HepG2 (cell line): ENCODE results near the gene KRT84. TPM values are rescaled to one million over a fixed set of nuclear protein-coding genes. Genes with fewer than 3 reads are reported as not detected.

Source experiments
- ATAC-seq: fragments of 200-7000 bp; cut with Tn5 transposase; 3 replicates; pipeline ENCODE4 v1.9.1; 2020; ENCODE audit warnings: mild to moderate bottlenecking, moderate library complexity
- BruUV-seq: library from RNA; stranded (reverse); fragments of 400-500 nt; replicated peaks from 2 replicates; lab custom pipeline; 2021; lab: Mats Ljungman, UMichigan
- CTCF ChIA-PET: fragments of 300-600 bp; formaldehyde crosslinking; extraction: SDS; loops from one replicate; lab custom pipeline; 2021; ENCODE audit warnings: low total read pairs, inconsistent platforms, low intra/inter-chr PET ratio; lab: Yijun Ruan, JAX
- POLR2A ChIA-PET: fragments of 350-600 bp; sonication (Branson Sonifier 250); formaldehyde crosslinking; loops from one replicate; lab custom pipeline; 2020; ENCODE audit warnings: antibody characterized with exemption, inconsistent platforms; lab: Yijun Ruan, JAX
- DNase-seq: peaks from one replicate; pipeline ENCODE4 v3.0.0-alpha.2; 2015; ENCODE audit warnings: low spot score
- FAIRE-seq: peaks from 3 replicates; lab custom pipeline; 2011; peaks lifted over from hg19 to GRCh38; lab: Jason Lieb, UNC
- H2AFZ ChIP-seq: one replicate; pipeline ENCODE4 v1.6.1; 2011; ENCODE audit warnings: low read length, inconsistent platforms
- H3K27ac ChIP-seq: fragments of 300-600 bp; 3 replicates; pipeline ENCODE4 v1.8.0; 2011; ENCODE audit warnings: mixed run types, mild to moderate bottlenecking, mixed read lengths, low read length, inconsistent platforms; ENCODE audit not compliant: insufficient read depth; ENCODE audit errors: extremely low read length
- H3K27me3 ChIP-seq, 2 experiments: fragments of 200-600 bp in 1 of 2; 2 replicates in 1 of 2; 3 replicates in 1 of 2; pipeline versions ENCODE4 v1.6.0 to v1.8.0; 2011; ENCODE audit warnings: low read length in 2 of 2, mild to moderate bottlenecking in 2 of 2, moderate library complexity in 2 of 2, inconsistent platforms in 1 of 2; ENCODE audit not compliant: insufficient read depth in 2 of 2, control insufficient read depth in 1 of 2
- H3K36me3 ChIP-seq, 2 experiments: fragments of 200-600 bp in 1 of 2; replicated peaks in 1 of 2; 2 replicates in 1 of 2; 3 replicates in 1 of 2; pipeline versions ENCODE4 v1.5.1 to v1.8.0; 2011; ENCODE audit warnings: low read length in 2 of 2, inconsistent platforms in 1 of 2; ENCODE audit not compliant: insufficient read depth in 2 of 2, control insufficient read depth in 1 of 2
- H3K4me1 ChIP-seq: 2 replicates; pipeline ENCODE4 v1.5.1; 2012; ENCODE audit warnings: low read length, inconsistent platforms; ENCODE audit not compliant: insufficient read depth
- H3K4me2 ChIP-seq: 2 replicates; pipeline ENCODE4 v1.6.0; 2011; ENCODE audit warnings: low read depth, low read length, inconsistent platforms
- H3K4me3 ChIP-seq, 3 experiments: fragments of 200-600 bp in 1 of 3; sonication (generic), shearing (Covaris generic) in 1 of 3; replicated peaks in 1 of 3; 2 replicates each; pipeline ENCODE4 v1.5.1; 2011 to 2016; ENCODE audit warnings: low read length in 3 of 3, inconsistent platforms in 2 of 3, low read depth in 2 of 3, mild to moderate bottlenecking in 2 of 3, control low read depth in 1 of 3, mixed read lengths in 1 of 3; ENCODE audit not compliant: insufficient read depth in 1 of 3
- H3K79me2 ChIP-seq: one replicate; pipeline ENCODE4 v1.6.1; 2011; ENCODE audit warnings: low read length, inconsistent platforms; ENCODE audit not compliant: insufficient read depth
- H3K9ac ChIP-seq: 2 replicates; pipeline ENCODE4 v1.6.0; 2011; ENCODE audit warnings: mild to moderate bottlenecking, low read depth, low read length, inconsistent platforms; ENCODE audit not compliant: insufficient read depth
- H3K9me3 ChIP-seq: 2 replicates; pipeline ENCODE4 v1.5.1; 2012; ENCODE audit warnings: mild to moderate bottlenecking, low read length
- H4K20me1 ChIP-seq: 2 replicates; pipeline ENCODE4 v1.6.0; 2011; ENCODE audit warnings: inconsistent platforms, mild to moderate bottlenecking, low read length, moderate library complexity; ENCODE audit not compliant: insufficient read depth
- CREM ChIP-seq, 2 experiments: sonication (generic) in 1 of 2; formaldehyde crosslinking in 1 of 2; IDR thresholded peaks; 2 replicates each; pipeline versions ENCODE4 v1.4.0 to v1.6.1; 2016 to 2020; ENCODE audit warnings: antibody characterized with exemption in 1 of 2, mild to moderate bottlenecking in 1 of 2, missing genetic modification reagents in 1 of 2
- GATAD1 ChIP-seq: IDR thresholded peaks from 2 replicates; pipeline ENCODE4 v1.6.1; 2016; ENCODE audit warnings: missing genetic modification reagents, missing compliant biosample characterization
- GPN1 ChIP-seq: sonication (generic); formaldehyde crosslinking; IDR thresholded peaks from 2 replicates; pipeline ENCODE4 v1.5.1; 2020; ENCODE audit warnings: missing genetic modification reagents, borderline replicate concordance
- HCFC1 ChIP-seq: fragments of 150-350 bp; IDR thresholded peaks from 2 replicates; pipeline ENCODE4 v1.6.1; 2014; ENCODE audit warnings: low read depth, low read length
- MTA3 ChIP-seq: sonication (generic); formaldehyde crosslinking; IDR thresholded peaks from 2 replicates; pipeline ENCODE4 v1.4.0; 2020; ENCODE audit warnings: missing genetic modification reagents
- RAD51 ChIP-seq: fragments of 450-650 bp; IDR thresholded peaks from 2 replicates; pipeline ENCODE4 v1.6.1; 2016; ENCODE audit warnings: borderline replicate concordance
- U2AF2 ChIP-seq: fragments of 200-400 bp; formaldehyde crosslinking; IDR thresholded peaks from 2 replicates; pipeline ENCODE4 v1.6.1; 2017; ENCODE audit warnings: low read depth, mild to moderate bottlenecking, low read length
- ZFP37 ChIP-seq: sonication (generic); formaldehyde crosslinking; IDR thresholded peaks from 2 replicates; pipeline ENCODE4 v1.4.0; 2020; ENCODE audit warnings: missing genetic modification reagents, borderline replicate concordance
- ZFP41 ChIP-seq: sonication (generic); formaldehyde crosslinking; IDR thresholded peaks from 2 replicates; pipeline ENCODE4 v1.4.0; 2020; ENCODE audit warnings: mild to moderate bottlenecking, missing genetic modification reagents, borderline replicate concordance
- ZNF230 ChIP-seq: sonication (generic); formaldehyde crosslinking; IDR thresholded peaks from 2 replicates; pipeline ENCODE4 v1.4.0; 2020; ENCODE audit warnings: mild to moderate bottlenecking, missing genetic modification reagents
- ZNF510 ChIP-seq: sonication (generic); formaldehyde crosslinking; IDR thresholded peaks from 2 replicates; pipeline ENCODE4 v1.4.0; 2020; ENCODE audit warnings: low read depth, mild to moderate bottlenecking, missing genetic modification reagents
- ZNF782 ChIP-seq: sonication (generic); formaldehyde crosslinking; IDR thresholded peaks from 2 replicates; pipeline ENCODE4 v1.4.0; 2020; ENCODE audit warnings: missing genetic modification reagents, mild to moderate bottlenecking, borderline replicate concordance
- ZZZ3 ChIP-seq: sonication (generic); formaldehyde crosslinking; IDR thresholded peaks from 2 replicates; pipeline ENCODE4 v1.4.0; 2020; ENCODE audit warnings: missing genetic modification reagents, mild to moderate bottlenecking, borderline replicate concordance
- WGBS: methylation state at CpG from one replicate; pipeline ENCODE4 v1.1.6; 2017; ENCODE audit warnings: low lambda C conversion rate; 5-methylcytosine and 5-hydroxymethylcytosine counted together
- in situ Hi-C: cut with HindIII; loops from 2 replicates; pipeline ENCODE4 v1.10.0; 2017; ENCODE audit warnings: low pct_unique_long_range_greater_than_20kb; ENCODE audit not compliant: extremely low pct_ligation_motif_present
- intact Hi-C: fragments of 100-400 bp; cut with micrococcal nuclease; formaldehyde crosslinking; loops from one replicate; pipeline ENCODE4 v1.10.0; 2022; ENCODE audit not compliant: unreplicated experiment
- polyA plus RNA-seq, 8 experiments: library from polyadenylated mRNA; depleted of rRNA in 3 of 8; stranded (reverse) in 7 of 8; unstranded in 1 of 8; fragments of >200 nt; fragmentation: Illumina TruSeq in 4 of 8; extraction: Trizol in 4 of 8; gene quantifications; 2 replicates each; pipeline versions ENCODE4 v1.2.1 to v1.2.3, GENCODE V29; 2011 to 2016; ENCODE audit warnings: low read depth in 4 of 8, missing spikeins in 1 of 8, mixed read lengths in 1 of 8; ENCODE audit not compliant: insufficient read depth in 1 of 8
- total RNA-seq, 5 experiments: library from RNA; depleted of rRNA; stranded (reverse); fragments of >200 nt; fragmentation: Illumina TruSeq; extraction: Trizol; gene quantifications; 2 replicates each; pipeline ENCODE4 v1.2.3, GENCODE V29; 2016; ENCODE audit warnings: low read depth in 1 of 5
- TF ChIP-seq, protein P1 (sequence below): sonication (generic); formaldehyde crosslinking; IDR thresholded peaks from 2 replicates; pipeline ENCODE4 v1.8.0; 2022; ENCODE audit warnings: missing genetic modification reagents, low read depth, mild to moderate bottlenecking, borderline replicate concordance

Gene KRT84
- total and polyA plus RNA-seq, 2 of the 13 experiments (the other 11 are each of a cell fraction or from before 2014, with no cell fraction given): not detected

DNA sequence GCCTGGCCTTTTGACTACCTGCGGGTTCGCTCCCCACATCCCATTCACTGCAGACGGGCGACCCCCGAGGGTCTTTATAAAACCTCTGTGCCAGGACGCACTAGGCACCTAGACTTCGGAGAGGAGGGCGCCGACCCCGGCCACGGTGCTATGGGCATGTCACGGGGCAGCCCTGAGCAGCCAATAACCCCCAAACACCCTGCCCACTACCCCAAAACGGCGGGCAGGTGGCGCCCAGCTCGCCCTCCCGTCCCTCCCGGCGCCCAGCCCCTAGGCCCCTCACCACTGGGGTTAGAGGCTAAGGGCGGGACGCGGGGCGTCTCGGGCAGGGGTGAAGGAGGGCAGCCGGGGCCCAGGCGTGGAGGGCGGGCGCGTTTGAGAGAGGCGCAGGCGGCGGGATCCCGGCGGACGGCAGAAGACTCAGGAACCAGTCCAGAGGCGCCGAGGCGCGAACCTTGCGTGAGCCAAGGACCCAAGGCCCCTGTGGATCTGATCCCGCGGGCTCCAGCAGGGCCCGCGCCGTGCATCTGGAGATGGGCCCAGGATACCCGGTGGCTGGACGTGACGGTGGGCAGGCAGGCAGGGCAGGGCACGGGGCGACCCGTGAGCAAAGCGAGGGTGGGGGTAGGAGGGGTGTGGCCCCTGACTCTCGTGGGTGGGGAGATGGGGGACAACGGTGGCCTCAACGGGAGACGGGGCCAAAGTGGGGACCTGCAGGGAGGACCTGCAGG, 29.3 kb downstream of the KRT84 start:
- Histone ChIP-seq H3K4me3 (no peak overlapping the region), H3K4me1 (no peaks in the 10 kb centered on the region), H3K36me3 (no peaks in the 10 kb centered on the region), H3K27ac (no peak overlapping the region), H3K9ac (no peak overlapping the region), H3K4me2 (no peak overlapping the region), H3K9me3 (no peaks in the 10 kb centered on the region), H3K79me2 (no peaks in the 10 kb centered on the region), H3K27me3 (peaks cover 0 to 8% of the 10 kb centered on the region in 2 experiments; a peak in 1 of 5 replicates), H2AFZ (no peak overlapping the region), H4K20me1 (no peaks in the 10 kb centered on the region)
- POLR2A ChIA-PET: no interaction called here
- BruUV-seq: no TSS peak
- 49% methylated on average over 41 of the region's 56 CpGs for WGBS
- intact Hi-C loops: no loop called here
- in situ Hi-C loops: no loop called here
- CTCF ChIA-PET: no interaction called here
- no peak for TF ChIP-seq CREM (IDR thresholded peaks at IDR 0.05)
- TF ChIP-seq CREM (CRISPR knock-in tag; IDR thresholded peaks at IDR 0.05): no peak
- TF ChIP-seq HCFC1: no peak
- TF ChIP-seq ZNF230 (CRISPR knock-in tag): no peak
- no peak for TF ChIP-seq ZFP37 (CRISPR knock-in tag)
- TF ChIP-seq RAD51: no peak
- TF ChIP-seq U2AF2: no peak
- no peak for TF ChIP-seq GPN1 (CRISPR knock-in tag)
- TF ChIP-seq ZFP41: no peak
- TF ChIP-seq, protein P1, sequence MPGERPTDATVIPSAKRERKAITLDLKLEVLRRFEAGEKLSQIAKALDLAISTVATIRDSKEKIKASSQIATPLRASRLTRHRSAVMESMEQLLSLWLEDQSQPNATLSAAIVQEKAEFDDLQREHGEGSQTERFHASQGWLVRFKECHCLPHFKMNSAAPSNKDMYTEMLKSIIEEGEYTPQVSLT: no peak
- TF ChIP-seq ZNF782 (CRISPR knock-in tag): no peak
- no peak for TF ChIP-seq ZZZ3
- TF ChIP-seq MTA3 (CRISPR knock-in tag): no peak
- TF ChIP-seq ZNF510: no peak
- TF ChIP-seq GATAD1 (CRISPR knock-in tag): no peak
- ATAC-seq (no peak; the same call in 2 of the 3 replicates), DNase-seq (no peak), FAIRE-seq (no peak)
